ENCODE results near the gene MBIP. TPM values are rescaled to one million over a fixed set of nuclear protein-coding genes. Genes with fewer than 3 reads are reported as not detected.

The MBIP gene
- total RNA-seq, 1 experiment from 2014 or later, result 22.3 TPM

DNA sequence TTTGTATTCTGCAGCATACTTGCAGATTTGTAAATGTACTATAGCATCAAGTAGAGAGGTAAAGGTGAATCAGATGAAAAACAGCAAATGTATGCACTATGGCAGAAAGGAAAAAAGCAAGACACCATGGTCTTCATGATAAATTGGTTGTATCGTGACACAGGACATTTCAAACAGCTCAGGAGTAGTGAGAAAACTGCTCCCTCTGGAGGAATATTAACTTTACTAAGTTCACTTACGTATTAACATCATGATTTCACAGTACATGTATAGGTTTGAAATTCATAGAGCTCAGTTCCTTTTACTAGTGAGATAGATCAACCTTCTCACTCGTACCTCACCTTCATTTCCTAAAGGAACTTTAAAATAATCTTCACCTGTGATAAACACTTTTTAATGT is 6.5 kb downstream of the MBIP start:
- no peak for DNase-seq (ENCODE audit: low read depth)

- DNase-seq (ENCODE audit: low read depth), result no peak
Measured at GRCh38 chr14:36313206-36313605, 7.2 kb downstream of the MBIP start.

DNA sequence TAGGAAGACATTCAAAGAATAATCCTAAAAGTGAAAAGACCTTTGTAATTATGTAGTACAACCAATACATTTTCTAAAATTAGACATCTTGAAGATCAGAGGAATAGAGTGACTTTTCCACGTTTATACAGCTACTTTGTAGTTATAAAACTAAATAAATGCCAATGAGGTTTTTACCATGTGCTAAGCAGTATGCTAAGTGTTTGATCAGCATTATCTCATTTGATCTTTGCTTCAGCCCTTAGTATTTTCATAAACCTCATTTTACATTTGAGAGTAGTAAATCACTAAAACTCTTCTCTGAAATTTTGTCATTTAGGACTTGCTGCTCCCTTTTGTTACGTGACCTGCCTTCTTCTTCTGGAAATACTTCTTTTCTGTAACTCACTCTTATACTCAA is 13.6 kb downstream of the MBIP start:
- no peak for DNase-seq (ENCODE audit: low read depth)

DNA sequence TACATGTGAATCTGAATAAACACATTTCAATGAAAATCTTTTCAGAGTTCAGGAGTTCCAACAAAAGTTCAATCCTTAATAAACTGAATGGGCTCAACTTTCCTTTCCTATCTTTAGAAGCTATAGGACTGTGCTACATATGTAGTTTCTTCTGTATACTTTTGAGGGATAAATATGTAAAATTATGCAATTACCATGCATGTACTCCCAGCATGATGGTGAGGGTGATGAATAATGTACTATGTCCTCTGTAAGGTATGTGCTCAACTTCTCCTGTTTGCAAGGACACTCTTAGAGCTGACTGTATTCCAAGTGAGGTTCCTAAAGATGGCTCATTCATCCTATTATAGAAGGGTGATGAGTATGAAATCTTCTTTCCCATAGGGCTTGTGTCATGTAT is 15.5 kb downstream of the MBIP start:
- no peak for DNase-seq (ENCODE audit: low read depth)

DNA sequence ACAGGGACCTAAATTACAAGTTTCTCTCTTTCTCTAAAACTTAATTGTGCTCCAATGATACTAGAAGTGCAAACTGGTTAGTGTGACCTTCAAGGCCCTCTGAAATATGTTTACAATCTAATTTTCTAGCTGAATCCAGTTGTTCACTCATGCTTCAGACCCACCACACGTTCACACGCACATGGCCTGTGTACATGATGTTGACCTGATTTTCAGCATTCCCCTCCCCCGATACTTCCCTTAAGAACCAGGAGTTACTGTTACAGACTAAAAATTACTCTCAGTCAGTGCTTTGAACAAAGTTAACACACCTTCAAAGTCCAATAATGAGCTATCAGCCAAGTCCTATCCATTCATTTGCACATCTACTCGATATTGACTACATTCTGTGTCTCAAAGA is 16.5 kb downstream of the MBIP start:
- DNase-seq (ENCODE audit: low read depth), result no peak

GRCh38 chr14:36302823-36303222 is 17.6 kb downstream of the MBIP start:
- DNase-seq (ENCODE audit: low read depth), result no peak

DNA sequence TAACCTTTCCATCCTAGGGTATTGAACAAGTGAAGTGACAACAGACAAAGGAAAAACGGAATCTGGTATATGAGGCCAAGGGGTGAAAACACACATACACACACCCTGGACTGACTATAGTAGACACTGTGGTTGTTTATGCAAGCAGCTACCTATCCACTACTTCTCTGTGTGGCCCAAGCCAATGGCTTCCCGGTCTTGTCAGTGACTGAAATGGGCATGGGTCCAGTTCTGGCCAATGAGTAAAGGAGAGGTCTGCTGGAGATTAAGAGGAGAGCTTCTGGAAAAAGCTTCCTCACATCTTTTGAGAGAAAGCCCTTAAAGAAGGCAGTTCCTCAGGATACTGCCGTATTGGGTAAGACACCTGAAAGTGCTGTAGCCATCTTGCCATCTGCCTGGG is 19.3 kb downstream of the MBIP start:
- DNase-seq (ENCODE audit: low read depth), result peak; percentile 55

DNA sequence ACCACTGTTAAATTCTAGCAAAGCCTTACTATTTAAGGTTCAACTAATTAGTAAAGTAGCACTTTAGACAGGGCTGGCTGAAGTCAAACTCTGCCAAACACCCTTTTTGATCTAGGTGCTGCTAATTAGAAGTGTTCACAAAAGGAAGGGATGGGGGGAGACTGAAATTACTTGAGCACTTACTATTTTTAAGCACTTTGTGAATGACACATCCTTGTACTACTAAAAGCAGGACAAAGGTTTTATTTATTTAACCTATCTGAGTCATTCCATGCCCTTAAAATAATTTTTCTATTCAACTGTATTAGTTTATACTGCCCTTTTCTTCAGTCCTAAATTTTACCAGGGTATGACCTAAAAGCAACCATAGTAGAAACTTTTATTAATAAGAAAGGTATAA is 20.1 kb downstream of the MBIP start:
- DNase-seq (ENCODE audit: low read depth), result peak; percentile 34

DNA sequence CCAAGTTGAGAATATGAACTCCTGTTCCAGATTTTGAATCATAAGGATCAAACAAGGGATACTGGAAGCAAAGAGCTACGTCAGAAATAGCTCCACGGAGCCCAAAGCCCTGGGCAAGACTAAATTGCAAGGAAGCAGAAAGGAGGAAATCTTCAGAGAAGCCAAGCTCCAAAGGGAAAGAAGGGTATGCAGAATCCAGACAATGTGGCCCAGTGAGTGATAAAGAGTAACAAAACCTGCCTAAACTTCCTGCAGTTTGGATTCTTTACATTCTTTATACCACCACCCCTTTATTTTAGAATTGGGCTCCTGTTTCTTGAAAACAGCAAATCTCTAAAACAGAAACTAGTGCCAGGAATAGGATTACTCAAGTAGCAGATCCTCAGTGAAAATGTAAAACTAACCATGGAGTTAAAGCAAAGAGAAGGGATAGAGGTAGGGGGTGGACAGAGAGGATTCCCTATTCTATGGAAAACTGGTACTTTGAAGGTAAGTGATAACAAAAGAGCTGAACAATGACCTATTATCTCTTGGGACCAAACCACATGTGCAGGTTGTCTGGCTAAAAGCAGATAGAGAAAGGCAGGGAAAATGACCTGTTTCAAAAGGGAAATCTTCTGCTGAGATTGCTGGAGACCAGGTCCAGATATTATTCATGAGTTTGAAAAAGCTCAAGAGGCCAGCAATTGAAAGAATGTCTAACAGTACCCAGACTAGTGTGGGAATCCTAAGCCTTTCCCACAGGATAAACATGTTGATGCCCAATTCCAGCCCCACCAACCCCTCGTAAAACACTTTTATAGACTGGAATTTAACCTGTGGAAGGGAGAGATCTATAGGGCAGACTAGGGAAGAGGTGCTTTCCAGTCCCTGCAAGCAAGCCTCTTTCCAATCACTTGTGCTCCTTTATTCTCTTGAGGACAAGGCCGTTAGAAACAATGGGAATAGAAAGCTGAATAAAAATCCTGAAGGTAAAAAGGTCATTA is 24.5 kb downstream of the MBIP start:
- no peak for DNase-seq (ENCODE audit: low read depth)

DNA sequence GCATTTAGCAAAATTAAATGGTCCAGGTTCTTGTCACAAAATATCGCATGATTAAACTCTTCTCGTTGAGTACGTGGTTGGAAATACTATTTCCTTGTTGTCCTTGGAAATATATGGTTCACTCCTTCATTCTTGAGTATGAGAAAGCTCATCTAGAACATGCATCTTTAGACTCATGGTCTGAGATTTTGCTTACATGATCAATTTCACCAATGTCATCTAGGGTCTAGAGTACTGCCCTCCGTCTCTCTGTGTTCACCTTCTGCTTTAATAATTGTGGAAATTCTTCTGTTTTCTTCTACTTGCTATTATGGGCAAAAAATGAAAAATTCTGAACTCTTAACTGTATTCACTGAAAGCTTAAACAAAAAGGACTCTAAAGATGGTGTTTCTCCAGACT is 25.9 kb downstream of the MBIP start:
- no peak for DNase-seq (ENCODE audit: low read depth)

DNA sequence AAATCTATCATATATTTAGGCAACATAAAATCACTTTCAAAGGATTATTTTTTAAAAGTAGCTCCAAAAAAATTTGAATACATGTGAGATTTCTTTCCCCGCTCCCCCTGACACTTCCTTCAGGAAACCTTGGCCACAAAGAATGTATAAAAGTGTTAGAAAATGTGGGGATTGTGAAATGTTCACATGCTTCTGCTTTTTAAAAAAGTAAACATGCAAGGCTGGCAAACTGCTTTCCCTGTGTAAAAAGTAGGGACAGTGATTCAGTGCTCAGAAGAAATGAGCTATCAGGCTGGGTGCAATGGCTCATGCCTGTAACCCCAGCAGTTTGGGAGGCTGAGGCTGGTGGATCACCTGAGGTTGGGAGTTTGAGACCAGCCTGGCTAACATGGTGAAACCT is 26.6 kb downstream of the MBIP start:
- DNase-seq (ENCODE audit: low read depth), result peak; percentile 30

DNA sequence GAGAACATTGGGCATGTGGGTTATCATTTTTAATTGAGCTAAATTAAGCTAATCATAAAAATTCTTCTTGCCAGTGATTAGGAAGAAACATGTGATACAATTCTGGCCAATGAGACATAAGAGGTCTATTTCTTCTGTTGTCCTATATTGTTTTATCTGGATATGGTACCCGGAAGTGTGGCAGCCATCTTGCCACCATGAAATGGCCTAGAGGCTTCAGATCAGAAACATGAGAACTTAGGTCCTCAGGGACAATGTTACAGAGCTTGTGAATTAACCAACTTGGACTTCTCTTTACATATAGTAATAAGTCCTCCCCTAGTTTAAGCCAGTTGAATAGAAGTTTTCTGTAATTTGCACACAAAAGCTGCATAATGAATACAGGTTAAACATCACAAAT is 30.5 kb downstream of the MBIP start:
- DNase-seq (ENCODE audit: low read depth), result no peak

DNA sequence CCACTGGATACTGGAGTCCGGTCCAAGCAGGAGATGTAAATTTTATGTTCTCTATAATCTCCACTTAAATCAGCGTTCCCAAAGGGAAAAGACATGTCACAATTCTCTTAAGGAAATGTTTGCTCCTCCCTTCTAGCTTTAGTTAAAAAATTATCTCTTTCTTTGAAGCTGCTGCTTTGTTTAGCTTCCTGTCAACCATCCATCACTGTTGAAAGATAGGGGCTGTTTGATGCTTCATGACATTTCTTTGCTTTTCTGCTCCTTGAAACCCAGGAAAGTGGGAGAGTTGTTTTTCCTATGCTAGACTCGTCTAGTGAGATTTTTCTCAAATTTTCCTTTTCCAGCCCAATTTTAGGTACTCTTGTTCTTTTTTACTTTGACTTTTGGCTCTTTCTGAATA is 31.9 kb downstream of the MBIP start:
- DNase-seq (ENCODE audit: low read depth), result no peak

DNA sequence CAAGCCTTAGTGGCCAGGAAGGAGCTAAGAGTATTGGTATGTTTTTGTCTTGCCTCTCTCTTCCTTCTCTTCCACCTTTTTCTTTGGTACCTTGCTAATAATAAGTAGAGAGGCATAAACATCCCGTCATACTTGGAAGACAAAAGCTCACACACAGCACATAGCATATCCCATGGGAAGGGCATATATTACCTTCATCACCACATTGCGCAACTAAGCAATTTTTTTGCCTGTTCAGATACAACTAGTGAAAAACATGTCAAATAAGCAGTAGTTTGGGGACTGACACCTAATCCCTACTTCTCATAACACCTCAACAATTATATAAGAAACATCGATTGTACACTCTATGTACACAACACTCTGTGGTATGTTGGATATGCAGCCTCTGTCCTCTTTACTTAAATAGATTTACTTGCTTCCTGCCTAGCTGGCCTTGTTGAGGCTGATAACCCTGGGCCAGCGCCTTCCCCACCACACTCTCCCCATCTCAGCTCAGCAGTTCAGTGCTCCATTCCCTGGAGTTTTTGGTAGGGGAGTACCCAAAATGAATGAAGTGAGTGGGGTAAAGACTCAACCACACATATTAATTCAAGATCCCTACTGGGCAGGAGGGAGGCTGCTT is 35.4 kb downstream of the MBIP start:
- DNase-seq (ENCODE audit: low read depth), result no peak

DNA sequence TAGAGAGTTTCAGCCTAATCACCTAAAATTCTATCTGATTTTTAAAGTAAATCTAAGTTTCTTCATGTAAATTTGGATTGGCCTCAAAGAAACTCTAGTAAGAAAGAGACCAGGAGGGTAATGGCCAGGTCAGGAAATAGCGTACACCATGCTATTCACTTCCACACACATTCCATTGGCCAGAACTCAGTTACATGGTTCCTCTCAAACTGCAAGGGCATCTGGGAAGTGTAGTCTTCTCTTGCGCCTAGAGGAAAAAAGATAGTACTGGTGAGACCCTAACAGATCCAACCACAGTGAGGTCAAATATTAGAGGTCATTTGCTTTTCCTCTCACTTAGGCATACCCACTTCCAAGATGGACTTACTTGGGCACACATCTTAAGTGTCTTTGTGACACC is 39.1 kb downstream of the MBIP start:
- DNase-seq (ENCODE audit: low read depth), result peak; percentile 5

DNA sequence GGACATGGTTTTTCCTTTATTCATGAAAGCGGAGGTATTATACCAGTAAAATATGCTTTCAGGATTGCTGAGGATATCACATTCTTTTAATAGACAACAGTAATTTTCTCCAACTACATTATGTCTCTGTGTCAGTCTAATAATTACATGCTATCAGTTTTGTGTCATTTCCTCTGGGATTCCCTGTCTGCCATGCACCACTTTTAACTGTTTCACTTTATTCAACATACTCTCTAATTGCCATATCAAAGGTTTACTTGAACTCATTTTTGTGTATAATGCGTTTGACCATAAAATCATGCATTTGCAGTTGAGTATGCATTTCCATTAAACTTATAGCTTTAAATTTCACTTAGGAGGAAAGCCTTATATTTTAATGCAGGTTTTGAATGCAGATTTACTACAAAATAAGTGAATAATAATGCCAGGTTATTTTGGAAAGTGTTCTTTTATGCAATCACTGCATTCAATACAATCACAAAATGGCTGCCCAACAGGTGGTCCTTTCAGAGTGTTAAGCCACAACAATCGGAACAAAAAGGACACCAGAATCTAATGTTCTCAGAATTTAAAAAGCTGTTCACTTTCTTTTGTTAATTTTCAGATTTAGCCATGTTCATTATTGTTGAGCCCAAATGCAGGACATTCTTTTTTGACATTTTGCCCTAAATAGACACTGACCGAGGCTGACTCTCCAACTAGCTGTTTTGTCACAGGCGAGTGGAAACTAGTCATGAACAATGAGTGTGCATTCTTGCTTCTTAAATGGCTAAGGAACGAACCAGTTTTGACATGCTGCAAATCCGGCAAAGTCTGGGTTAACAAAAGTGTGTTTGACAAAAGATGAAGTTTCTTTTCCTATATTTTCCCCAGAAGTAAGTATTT is 40.9 kb downstream of the MBIP start:
- no peak for DNase-seq (ENCODE audit: low read depth)

DNA sequence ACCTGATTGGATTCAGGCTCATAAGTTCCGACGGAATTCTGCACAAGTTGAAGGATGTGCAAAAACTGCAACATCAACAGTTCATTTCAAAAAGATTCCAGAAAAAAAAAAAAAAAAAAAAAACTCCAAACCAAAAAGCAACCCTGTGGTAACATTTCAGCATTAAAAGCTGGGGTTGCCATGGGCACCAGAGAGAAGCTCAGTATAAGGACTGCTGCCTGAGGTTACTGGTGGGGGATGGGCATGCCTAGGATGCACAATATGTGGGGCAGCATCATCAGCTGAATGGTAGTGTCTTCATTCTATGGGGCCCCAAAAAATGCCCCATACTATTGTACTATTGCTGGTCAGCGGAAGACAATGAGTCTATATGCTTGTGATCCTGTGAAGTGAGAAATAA is 44.7 kb downstream of the MBIP start:
- DNase-seq (ENCODE audit: low read depth), result no peak

DNA sequence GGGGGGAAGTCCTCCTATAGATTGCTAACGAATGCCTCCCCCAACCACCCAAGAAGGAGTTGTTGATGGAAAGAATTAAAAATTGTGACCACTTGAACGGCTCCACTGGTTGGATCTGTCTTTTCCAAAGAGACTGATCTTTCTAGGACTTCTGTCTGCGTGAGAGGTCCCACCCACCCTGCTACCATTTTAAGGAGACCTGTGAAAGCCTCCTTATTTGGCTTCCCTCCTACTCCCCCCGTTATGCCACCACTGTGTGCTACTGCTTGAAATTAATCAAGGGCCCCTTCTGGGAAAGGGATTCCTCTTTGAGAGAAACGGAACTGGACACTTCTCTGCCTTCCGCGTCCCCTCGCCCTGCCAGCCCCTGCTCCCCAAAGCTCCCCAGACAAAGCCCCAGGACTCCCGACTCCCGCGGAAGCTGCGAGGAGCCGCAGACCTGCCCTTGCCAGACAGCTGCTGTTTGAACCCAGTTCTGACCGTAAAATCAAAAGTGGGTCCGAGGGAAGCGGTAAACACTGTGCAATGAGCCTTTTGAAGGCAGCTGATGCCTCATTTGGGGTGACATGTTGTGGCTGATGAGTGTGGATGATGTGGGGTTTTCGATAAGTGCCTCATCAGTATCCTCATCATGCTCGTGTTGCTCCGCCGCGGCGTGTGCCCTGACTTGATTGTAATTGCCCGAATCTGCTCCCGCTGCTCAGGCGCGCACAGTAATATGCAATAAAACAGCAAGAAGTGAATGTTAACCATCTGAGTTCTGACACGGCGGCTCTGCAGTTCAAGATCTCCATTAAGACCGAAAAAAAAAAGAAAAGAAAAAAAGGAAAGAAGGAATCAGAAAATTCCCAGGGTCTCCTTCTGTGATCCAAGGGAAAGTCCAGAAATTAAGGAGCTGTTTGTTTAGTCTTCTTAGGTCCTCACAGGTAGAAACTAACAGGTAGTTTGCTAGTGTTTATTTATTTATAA is 48.2 kb downstream of the MBIP start:
- peak; percentile 4 for DNase-seq (ENCODE audit: low read depth)

GRCh38 chr14:36271222-36271621 is 49.2 kb downstream of the MBIP start:
- DNase-seq (ENCODE audit: low read depth), result no peak

GRCh38 chr14:36270191-36270590 is 50.2 kb downstream of the MBIP start:
- DNase-seq (ENCODE audit: low read depth), result no peak

- DNase-seq (ENCODE audit: low read depth), result no peak
Measured at GRCh38 chr14:36268121-36268520, 52.3 kb downstream of the MBIP start.
